Hepatocyte (in vitro differentiated cells): Measurements from ENCODE around the gene MAPK8IP3. TPM values are rescaled to one million over a fixed set of nuclear protein-coding genes. Genes with fewer than 3 reads are reported as not detected.

Experiments used
- DNase-seq: peaks from one replicate; pipeline ENCODE4 v3.0.0-alpha.2; 2016; ENCODE audit warnings: low spot score
- H2AFZ ChIP-seq: fragments of 200-600 bp; sonication (generic); 2 replicates; pipeline ENCODE4 v1.6.0; 2016; ENCODE audit warnings: antibody characterized with exemption, mild to moderate bottlenecking
- H3K27ac ChIP-seq: fragments of 200-600 bp; sonication (generic); 2 replicates; pipeline ENCODE4 v1.5.1; 2016; ENCODE audit warnings: mild to moderate bottlenecking
- H3K27me3 ChIP-seq: fragments of 200-600 bp; sonication (generic); 2 replicates; pipeline ENCODE4 v1.6.1; 2016
- H3K36me3 ChIP-seq: fragments of 200-600 bp; sonication (generic); replicated peaks from 2 replicates; pipeline ENCODE4 v1.5.1; 2016; ENCODE audit warnings: low read depth; ENCODE audit not compliant: insufficient read depth
- H3K4me1 ChIP-seq: fragments of 200-600 bp; sonication (generic); 2 replicates; pipeline ENCODE4 v1.5.1; 2016; ENCODE audit warnings: mild to moderate bottlenecking, moderate library complexity; ENCODE audit not compliant: insufficient read depth
- H3K4me2 ChIP-seq: fragments of 200-600 bp; sonication (generic); 2 replicates; pipeline ENCODE4 v1.6.0; 2016
- H3K4me3 ChIP-seq: fragments of 200-600 bp; sonication (generic); 2 replicates; pipeline ENCODE4 v1.5.1; 2016; ENCODE audit warnings: mild to moderate bottlenecking
- H3K79me2 ChIP-seq: fragments of 200-600 bp; sonication (generic); 2 replicates; pipeline ENCODE4 v1.6.0; 2017; ENCODE audit warnings: mild to moderate bottlenecking
- H3K9me2 ChIP-seq: fragments of 200-600 bp; sonication (generic); replicated peaks from 2 replicates; pipeline ENCODE4 v1.6.0; 2017; ENCODE audit warnings: mild to moderate bottlenecking; ENCODE audit not compliant: insufficient read depth
- H3K9me3 ChIP-seq: fragments of 200-600 bp; sonication (generic); 2 replicates; pipeline ENCODE4 v1.5.1; 2016; ENCODE audit warnings: low read depth, mild to moderate bottlenecking
- H4K20me1 ChIP-seq: fragments of 200-600 bp; sonication (generic); 2 replicates; pipeline ENCODE4 v1.6.0; 2016; ENCODE audit warnings: mild to moderate bottlenecking; ENCODE audit not compliant: insufficient read depth, poor library complexity, severe bottlenecking
- CTCF ChIP-seq: fragments of 200-600 bp; sonication (generic); IDR thresholded peaks from 2 replicates; pipeline ENCODE4 v1.5.1; 2016; ENCODE audit warnings: antibody characterized with exemption, mild to moderate bottlenecking; ENCODE audit not compliant: poor library complexity
- EZH2 ChIP-seq: fragments of 200-600 bp; sonication (generic); IDR thresholded peaks from 2 replicates; pipeline ENCODE4 v1.6.1; 2016; ENCODE audit warnings: antibody characterized with exemption, mild to moderate bottlenecking, borderline replicate concordance
- EZH2phosphoT487 ChIP-seq: fragments of 200-600 bp; sonication (generic); IDR thresholded peaks from one replicate; pipeline ENCODE4 v1.6.1; 2018; ENCODE audit warnings: antibody characterized with exemption, mild to moderate bottlenecking, low read depth, moderate library complexity; ENCODE audit not compliant: unreplicated experiment, severe bottlenecking
- WGBS: methylation state at CpG from one replicate; pipeline ENCODE4 v1.1.6; 2016; ENCODE audit warnings: low lambda C conversion rate; ENCODE audit errors: missing lambda C conversion rate; 5-methylcytosine and 5-hydroxymethylcytosine counted together
- polyA plus RNA-seq: library from polyadenylated mRNA; unstranded; fragments of >200 nt; fragmentation: Nextera tagmentation; extraction: Ambion mirVana; gene quantifications from 2 replicates; pipeline ENCODE4 v1.2.1, GENCODE V29; 2016
- total RNA-seq: library from RNA; depleted of rRNA; stranded (reverse); fragments of >200 nt; gene quantifications from 2 replicates; pipeline ENCODE4 v1.2.3, GENCODE V29; 2014

The MAPK8IP3 gene
- total and polyA plus RNA-seq, 2 experiments from 2014 or later = 42.3 to 44.9 TPM

DNA sequence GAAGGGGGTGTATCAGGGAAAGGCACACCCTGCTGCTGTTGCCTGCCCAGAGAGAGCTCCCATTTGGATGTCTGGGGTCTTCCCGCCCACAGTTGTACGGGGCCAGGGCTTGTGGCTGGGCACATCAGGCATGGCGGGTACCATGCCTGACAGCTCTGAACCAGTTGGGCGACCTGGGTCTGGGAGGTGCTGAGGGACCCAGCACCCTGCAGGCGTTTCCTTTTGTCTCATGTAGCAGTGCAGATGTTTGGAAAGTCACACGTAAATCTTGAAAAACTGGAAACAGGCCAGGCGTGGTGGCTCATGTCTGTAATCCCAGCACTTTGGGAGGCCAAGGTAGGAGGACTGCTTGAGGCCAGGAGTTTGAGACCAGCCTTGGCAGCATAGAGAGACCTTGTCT is 36.3 kb upstream of the MAPK8IP3 start:
- Histone ChIP-seq H4K20me1 (no peaks in the 10 kb centered on the region), H3K36me3 (no peaks in the 10 kb centered on the region), H3K9me2 (no peaks in the 10 kb centered on the region), H3K79me2 (no peaks in the 10 kb centered on the region), H3K4me2 (no peak overlapping the region), H3K4me3 (no peak overlapping the region), H3K27ac (no peak overlapping the region), H3K4me1 (no peaks in the 10 kb centered on the region), H3K27me3 (no peaks in the 10 kb centered on the region), H3K9me3 (no peaks in the 10 kb centered on the region), H2AFZ (no peak overlapping the region)
- 94% methylated on average over 7 of the region's 7 CpGs for WGBS
- TF ChIP-seq EZH2 (no peak), EZH2phosphoT487 (no peak), CTCF (no peak)
- DNase-seq = no peak

DNA sequence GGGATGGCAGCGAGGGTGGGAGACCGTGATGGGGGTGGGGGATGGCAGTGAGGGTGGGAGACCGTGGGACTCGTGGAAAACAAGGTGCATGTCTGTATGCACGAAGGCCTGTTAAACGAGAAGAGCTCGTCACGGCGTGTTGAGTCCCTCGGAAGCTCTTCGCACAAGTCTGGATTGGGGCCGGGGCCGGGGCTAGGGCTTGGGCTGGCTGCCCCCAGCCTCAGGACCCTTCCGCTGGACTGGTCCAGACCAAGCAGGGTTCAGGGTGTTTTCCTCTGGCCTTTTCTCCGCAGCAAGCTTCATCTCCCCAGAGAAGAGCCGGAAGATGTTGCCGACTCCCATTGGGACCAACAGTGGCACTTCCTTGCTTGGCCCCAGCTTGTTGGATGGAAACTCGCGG is 35.6 kb upstream of the MAPK8IP3 start:
- DNase-seq = no peak
- Histone ChIP-seq H3K27ac (no peak overlapping the region), H2AFZ (no peak overlapping the region), H3K27me3 (no peaks in the 10 kb centered on the region), H3K79me2 (no peaks in the 10 kb centered on the region), H3K4me1 (no peaks in the 10 kb centered on the region), H3K9me3 (no peaks in the 10 kb centered on the region), H4K20me1 (no peaks in the 10 kb centered on the region), H3K36me3 (no peaks in the 10 kb centered on the region), H3K4me3 (no peak overlapping the region), H3K9me2 (no peaks in the 10 kb centered on the region), H3K4me2 (no peak overlapping the region)
- TF ChIP-seq EZH2 = no peak
- no peak for TF ChIP-seq EZH2phosphoT487
- TF ChIP-seq CTCF = no peak
- WGBS = 96% methylated on average over 8 of the region's 19 CpGs

DNA sequence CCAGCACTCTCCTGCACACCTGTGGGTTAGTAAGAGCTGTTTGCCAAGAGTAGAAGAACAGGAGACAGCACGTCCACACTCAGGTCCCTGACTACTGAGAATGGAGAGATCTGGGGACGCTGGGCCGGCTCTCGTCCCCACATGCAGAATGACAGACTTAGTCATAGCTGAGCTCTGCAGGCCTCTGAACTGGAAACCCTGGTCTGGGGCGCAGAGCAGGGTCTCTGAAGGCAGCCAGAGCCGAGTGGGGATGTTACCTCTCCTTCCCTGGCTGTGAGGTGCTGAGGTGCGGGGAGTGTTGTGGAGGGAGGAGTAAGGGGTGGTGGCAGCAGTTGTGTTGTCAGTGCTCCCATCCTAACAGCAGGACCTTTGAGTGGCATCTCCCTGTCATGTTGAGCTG is 35.1 kb upstream of the MAPK8IP3 start:
- Histone ChIP-seq H3K79me2 (no peaks in the 10 kb centered on the region), H3K36me3 (no peaks in the 10 kb centered on the region), H3K9me2 (no peaks in the 10 kb centered on the region), H3K4me1 (no peaks in the 10 kb centered on the region), H3K27ac (no peak overlapping the region), H3K4me3 (no peak overlapping the region), H3K4me2 (no peak overlapping the region), H3K9me3 (no peaks in the 10 kb centered on the region), H3K27me3 (no peaks in the 10 kb centered on the region), H4K20me1 (no peaks in the 10 kb centered on the region), H2AFZ (no peak overlapping the region)
- no peak for DNase-seq
- TF ChIP-seq EZH2 (no peak), CTCF (no peak), EZH2phosphoT487 (no peak)
- WGBS = over 99% methylated on average over 7 of the region's 7 CpGs
